NOMO-1 treated with DMSO at 0.1 percent for 48 hours (cell line): ENCODE results near the gene TMEM45A.
"Not testable (repeated sequence)": the region's sequence is repeated elsewhere in the genome, so short reads cannot be mapped to it uniquely, and the experiment has no call there.

Experiments used
- DNase-seq: peaks from one replicate; lab custom pipeline; 2025; ENCODE audit not compliant: unreplicated experiment; lab: John Stamatoyannopoulos, UW

Gene TMEM45A

GRCh38 chr3:100492059-100493006 lies at the start of gene TMEM45A:
Gene TMEM45A, plus strand, starts transcription at chr3:100492619. Its CDS starts 62,593 bp downstream, at chr3:100555212.
- peak; percentile 66 for DNase-seq

- no peak for DNase-seq
Measured at GRCh38 chr3:100443690-100444089, 48.7 kb upstream of the TMEM45A start.

- DNase-seq = not testable (repeated sequence)
Measured at GRCh38 chr3:100447067-100447466, 45.4 kb upstream of the TMEM45A start.

GRCh38 chr3:100448079-100448478 lies 44.3 kb upstream of the TMEM45A start:
- no peak for DNase-seq

GRCh38 chr3:100449214-100449613 lies 43.2 kb upstream of the TMEM45A start:
- DNase-seq = no peak

GRCh38 chr3:100454677-100455076 lies 37.7 kb upstream of the TMEM45A start:
- DNase-seq = no peak

GRCh38 chr3:100455841-100456550 lies 36.4 kb upstream of the TMEM45A start:
- DNase-seq = no peak

GRCh38 chr3:100456745-100457144 lies 35.7 kb upstream of the TMEM45A start:
- DNase-seq = no peak

GRCh38 chr3:100457811-100458210 lies 34.6 kb upstream of the TMEM45A start:
- DNase-seq = no peak

- DNase-seq = no peak
Measured at GRCh38 chr3:100458814-100459213, 33.6 kb upstream of the TMEM45A start.

GRCh38 chr3:100463002-100463401 lies 29.4 kb upstream of the TMEM45A start:
- DNase-seq = peak; percentile 53

GRCh38 chr3:100463646-100464155 lies 28.7 kb upstream of the TMEM45A start:
- DNase-seq = no peak

- DNase-seq = peak; percentile 15
Measured at GRCh38 chr3:100465892-100466777, 26.3 kb upstream of the TMEM45A start.

GRCh38 chr3:100467133-100467532 lies 25.3 kb upstream of the TMEM45A start:
- DNase-seq = no peak

GRCh38 chr3:100468676-100469075 lies 23.7 kb upstream of the TMEM45A start:
- DNase-seq = no peak

GRCh38 chr3:100470951-100471350 lies 21.5 kb upstream of the TMEM45A start:
- no peak for DNase-seq

- DNase-seq = no peak
Measured at GRCh38 chr3:100471444-100471843, 21.0 kb upstream of the TMEM45A start.

- DNase-seq = not testable (repeated sequence)
Measured at GRCh38 chr3:100477851-100478360, 14.5 kb upstream of the TMEM45A start.

- not testable (repeated sequence) for DNase-seq
Measured at GRCh38 chr3:100478521-100478920, 13.9 kb upstream of the TMEM45A start.

GRCh38 chr3:100480081-100480480 lies 12.3 kb upstream of the TMEM45A start:
- no peak for DNase-seq

GRCh38 chr3:100482176-100482575 lies 10.2 kb upstream of the TMEM45A start:
- DNase-seq = no peak
